ENCODE data around the gene HYCC2. TPM values are rescaled to one million over a fixed set of nuclear protein-coding genes. Genes with fewer than 3 reads are reported as not detected.

The HYCC2 gene
- total RNA-seq, 1 experiment from 2014 or later, result 2.2 TPM

Other genes starting within 250 kb of the HYCC2 start
- 21.1 and 43.6 TPM in 2 replicates for gene CLK1, start 207.0 kb downstream of the HYCC2 start, total RNA-seq (2014; rRNA removed; shearing (Covaris generic))
- 61.4 and 83.7 TPM in 2 replicates for gene PPIL3, start 182.6 kb downstream of the HYCC2 start, total RNA-seq (2014; rRNA removed; shearing (Covaris generic))
- 56.5 and 57.4 TPM in 2 replicates for gene NIF3L1, start 182.3 kb downstream of the HYCC2 start, total RNA-seq (2014; rRNA removed; shearing (Covaris generic))
- 12.2 and 16.3 TPM in 2 replicates for gene ORC2, start 108.0 kb downstream of the HYCC2 start, total RNA-seq (2014; rRNA removed; shearing (Covaris generic))
- 136 and 151 TPM in 2 replicates for gene NDUFB3, start 330 bp upstream of the HYCC2 start, total RNA-seq (2014; rRNA removed; shearing (Covaris generic))
- 11.1 and 16.9 TPM in 2 replicates for gene CFLAR, start 44.5 kb upstream of the HYCC2 start, total RNA-seq (2014; rRNA removed; shearing (Covaris generic))
- 1.0 and 1.2 TPM in 2 replicates for gene CASP10, start 111.5 kb upstream of the HYCC2 start, total RNA-seq (2014; rRNA removed; shearing (Covaris generic))
- gene CASP8, start 188.9 kb upstream of the HYCC2 start, total RNA-seq (2014; rRNA removed; shearing (Covaris generic)), result 24.2 and 27.2 TPM in 2 replicates